Keratinocyte (primary cell): ENCODE measurements around the gene CCL7.

ENCODE experiments used
- EZH2 ChIP-seq: IDR thresholded peaks from one replicate; pipeline ENCODE4 v1.6.1; 2012; ENCODE audit warnings: inconsistent platforms, mild to moderate bottlenecking, low read length, moderate library complexity
- TF ChIP-seq, protein P1 (sequence below), 3 experiments: IDR thresholded peaks in 1 of 3; conservative IDR thresholded peaks in 1 of 3; optimal IDR thresholded peaks in 1 of 3; 2 replicates in 2 of 3; 3 replicates in 1 of 3; pipeline versions ENCODE3 to v1.5.1; 2011; ENCODE audit warnings: low read length in 3 of 3, mild to moderate bottlenecking in 3 of 3, moderate library complexity in 2 of 3, control low read depth in 1 of 3, inconsistent platforms in 1 of 3; ENCODE audit not compliant: insufficient read depth in 2 of 3; ENCODE audit errors: extremely low read depth in 1 of 3

DNA sequence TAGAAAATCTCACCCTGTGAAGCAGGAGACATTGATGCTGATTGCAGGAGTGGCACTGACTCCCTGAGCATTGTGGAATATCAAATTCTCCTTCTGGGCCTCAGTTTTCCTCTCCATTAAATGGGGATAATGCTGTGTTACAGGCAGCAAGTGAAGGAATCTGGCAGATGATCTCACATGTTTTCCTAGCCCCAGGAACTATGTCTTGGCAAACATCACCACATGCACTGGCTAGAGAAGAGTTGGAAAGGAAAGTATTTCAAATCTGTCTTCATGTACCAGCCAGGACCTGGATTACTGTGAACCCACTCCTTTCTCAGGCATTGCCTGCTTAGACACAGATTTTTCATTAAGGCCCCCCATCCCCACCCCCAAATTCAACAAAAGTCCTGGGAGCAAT, 35.6 kb downstream of the CCL7 start:
- TF ChIP-seq, protein P1, sequence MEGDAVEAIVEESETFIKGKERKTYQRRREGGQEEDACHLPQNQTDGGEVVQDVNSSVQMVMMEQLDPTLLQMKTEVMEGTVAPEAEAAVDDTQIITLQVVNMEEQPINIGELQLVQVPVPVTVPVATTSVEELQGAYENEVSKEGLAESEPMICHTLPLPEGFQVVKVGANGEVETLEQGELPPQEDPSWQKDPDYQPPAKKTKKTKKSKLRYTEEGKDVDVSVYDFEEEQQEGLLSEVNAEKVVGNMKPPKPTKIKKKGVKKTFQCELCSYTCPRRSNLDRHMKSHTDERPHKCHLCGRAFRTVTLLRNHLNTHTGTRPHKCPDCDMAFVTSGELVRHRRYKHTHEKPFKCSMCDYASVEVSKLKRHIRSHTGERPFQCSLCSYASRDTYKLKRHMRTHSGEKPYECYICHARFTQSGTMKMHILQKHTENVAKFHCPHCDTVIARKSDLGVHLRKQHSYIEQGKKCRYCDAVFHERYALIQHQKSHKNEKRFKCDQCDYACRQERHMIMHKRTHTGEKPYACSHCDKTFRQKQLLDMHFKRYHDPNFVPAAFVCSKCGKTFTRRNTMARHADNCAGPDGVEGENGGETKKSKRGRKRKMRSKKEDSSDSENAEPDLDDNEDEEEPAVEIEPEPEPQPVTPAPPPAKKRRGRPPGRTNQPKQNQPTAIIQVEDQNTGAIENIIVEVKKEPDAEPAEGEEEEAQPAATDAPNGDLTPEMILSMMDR (optimal IDR thresholded peaks at IDR 0.05 in 1 of 3, IDR thresholded peaks at IDR 0.05 in 1 of 3, conservative IDR thresholded peaks at IDR 0.05 in 1 of 3; ENCODE audit: extremely low read depth in 1 of 3, insufficient read depth in 2 of 3, low read length in 3 of 3), result no peak
- no peak for TF ChIP-seq EZH2
